Medulla oblongata (tissue), 1 donor: ENCODE results near the gene RRAD.
"Not testable (repeated sequence)": the region's sequence is repeated elsewhere in the genome, so short reads cannot be mapped to it uniquely, and the experiment has no call there.

Experiments used
- DNase-seq: peaks from one replicate; pipeline ENCODE4 v3.0.0-alpha.2; 2015; ENCODE audit errors: extremely low spot score

RRAD gene

GRCh38 chr16:66950971-66951790 is 25.8 kb upstream of the RRAD start:
- no peak for DNase-seq

GRCh38 chr16:66950437-66950836 is 25.1 kb upstream of the RRAD start:
- DNase-seq: no peak

GRCh38 chr16:66949472-66949871 is 24.1 kb upstream of the RRAD start:
- no peak for DNase-seq

- DNase-seq: no peak
These were observed 23.5 kb upstream of the RRAD start for GRCh38 chr16:66948837-66949225.

- DNase-seq: peak; percentile 18
These were observed 22.9 kb upstream of the RRAD start for GRCh38 chr16:66948134-66948836.

GRCh38 chr16:66947302-66948065 is 22.1 kb upstream of the RRAD start:
- DNase-seq: peak; percentile 95

- no peak for DNase-seq
These were observed 21.6 kb upstream of the RRAD start for GRCh38 chr16:66946974-66947301.

GRCh38 chr16:66946541-66946940 is 21.2 kb upstream of the RRAD start:
- no peak for DNase-seq

- no peak for DNase-seq
These were observed 20.6 kb upstream of the RRAD start for GRCh38 chr16:66945939-66946338.

- DNase-seq: not testable (repeated sequence)
These were observed 19.6 kb upstream of the RRAD start for GRCh38 chr16:66944971-66945370.

- DNase-seq: no peak
These were observed 18.7 kb upstream of the RRAD start for GRCh38 chr16:66944054-66944441.

- no peak for DNase-seq
These were observed 18.2 kb upstream of the RRAD start for GRCh38 chr16:66943426-66944053.

GRCh38 chr16:66942981-66943380 is 17.6 kb upstream of the RRAD start:
- DNase-seq: no peak

- DNase-seq: no peak
These were observed 14.9 kb upstream of the RRAD start for GRCh38 chr16:66940236-66940635.

- DNase-seq: no peak
These were observed 14.0 kb upstream of the RRAD start for GRCh38 chr16:66939366-66939765.

- DNase-seq: no peak
These were observed 12.5 kb upstream of the RRAD start for GRCh38 chr16:66937725-66938337.

GRCh38 chr16:66936889-66937554 is 11.7 kb upstream of the RRAD start:
- no peak for DNase-seq

- no peak for DNase-seq
These were observed 11.1 kb upstream of the RRAD start for GRCh38 chr16:66936462-66936861.

GRCh38 chr16:66935314-66936011 is 10.1 kb upstream of the RRAD start, which contains the start of gene CES2:
Gene CES2 (plus strand): TSS chr16:66935516. CDS start chr16:66935636, 120 bp downstream.
- DNase-seq: peak; percentile 21

- DNase-seq: peak; percentile 27
These were observed 9.5 kb upstream of the RRAD start for GRCh38 chr16:66934839-66935313.
